AG10803 (cell line): ENCODE results near the gene FAM131B.
A peak's percentile ranks its signal among the peaks of the same experiment; 100 is the strongest.

Experiments
- DNase-seq: peaks from one replicate; pipeline ENCODE4 v3.0.0; 2010; ENCODE audit warnings: low read depth
- H3K4me3 ChIP-seq: 2 replicates; pipeline ENCODE4 v1.5.1; 2011; ENCODE audit warnings: mild to moderate bottlenecking, low read length, control low read depth
- CTCF ChIP-seq: conservative IDR thresholded peaks from 2 replicates; pipeline ENCODE4 v1.5.1; 2011; ENCODE audit warnings: mild to moderate bottlenecking, low read length, control low read depth, inconsistent platforms

The FAM131B gene

GRCh38 chr7:143362131-143363015 is at the start of gene FAM131B:
Gene FAM131B, minus strand, starts transcription at chr7:143362713. Its CDS starts 110 bp downstream, at chr7:143362603.
- DNase-seq, result no peak
- peak within 1 kb of the TSS; percentile 61 for H3K4me3 ChIP-seq
- no peak for TF ChIP-seq CTCF

GRCh38 chr7:143411976-143412708 is 49.6 kb upstream of the FAM131B start:
- no peak for TF ChIP-seq CTCF
- no peak for DNase-seq
- H3K4me3 ChIP-seq, result no peak overlapping the region

- no peak overlapping the region for H3K4me3 ChIP-seq
- peak; percentile 65 for DNase-seq
- no peak for TF ChIP-seq CTCF
These were observed 48.0 kb upstream of the FAM131B start for GRCh38 chr7:143410521-143411004.

- peak; percentile 43 for TF ChIP-seq CTCF
- no peak within 1 kb of the TSS for H3K4me3 ChIP-seq
- DNase-seq, result no peak
These were observed 46.4 kb upstream of the FAM131B start, which contains the start of gene EPHA1 for GRCh38 chr7:143408686-143409561. Gene EPHA1, minus strand, starts transcription at chr7:143408856. Its CDS starts 51 bp downstream, at chr7:143408805.

GRCh38 chr7:143408252-143408685 is 45.8 kb upstream of the FAM131B start:
- H3K4me3 ChIP-seq, result no peak overlapping the region
- no peak for DNase-seq
- TF ChIP-seq CTCF, result no peak
